Stimulated activated CD8-positive, alpha-beta memory T cell treated with anti-CD3 and anti-CD28 coated beads, Interleukin-4, amount 100 ng/mL, for 24 hours (primary cell): ENCODE data around the gene FYB1.

ENCODE experiments used
- DNase-seq: peaks from one replicate; pipeline ENCODE4 v3.0.0-alpha.2; 2020; ENCODE audit warnings: low read depth

The FYB1 gene

GRCh38 chr5:39082995-39083394 is 136.4 kb downstream of the FYB1 start:
- DNase-seq, result no peak

- DNase-seq, result no peak
Observed at GRCh38 chr5:39080597-39081204, 138.7 kb downstream of the FYB1 start.

DNA sequence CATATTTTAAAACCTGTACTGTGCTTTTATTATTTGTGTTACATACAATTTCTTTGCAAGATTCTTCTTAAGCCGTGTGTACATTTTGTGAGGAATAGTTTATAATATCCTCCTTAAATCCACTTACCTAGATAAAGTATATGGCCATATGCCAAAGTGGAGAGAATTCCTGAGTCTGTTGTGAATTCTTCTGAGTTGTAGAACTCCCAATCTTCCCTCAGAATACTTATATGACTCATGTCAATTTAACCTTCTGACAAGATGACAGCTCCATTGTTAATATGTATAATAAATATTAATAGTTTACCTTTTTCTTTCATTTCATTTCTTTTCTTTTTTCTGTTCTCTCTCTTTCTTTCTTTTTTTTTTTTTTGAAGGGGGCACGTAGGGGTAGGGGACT is 139.2 kb downstream of the FYB1 start:
- DNase-seq, result no peak

DNA sequence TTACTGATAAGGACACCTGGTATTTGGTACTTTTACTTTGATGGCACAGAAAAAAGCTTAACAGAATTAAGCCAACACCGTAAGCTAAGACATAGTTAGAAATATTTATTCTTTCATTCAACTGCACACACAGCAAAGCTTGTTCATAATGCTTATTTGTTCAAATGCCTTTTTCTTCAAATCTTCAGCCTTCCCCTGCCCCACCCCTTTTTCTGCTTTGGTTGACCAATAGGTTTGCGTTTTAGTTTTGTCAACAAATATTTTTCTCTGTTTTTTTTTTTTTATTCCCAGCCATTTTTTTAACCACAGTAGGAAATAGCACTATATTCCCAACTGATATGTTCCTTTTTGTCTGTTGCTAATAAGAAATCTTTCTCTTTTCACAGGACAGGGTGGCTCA is 140.2 kb downstream of the FYB1 start:
- no peak for DNase-seq

DNA sequence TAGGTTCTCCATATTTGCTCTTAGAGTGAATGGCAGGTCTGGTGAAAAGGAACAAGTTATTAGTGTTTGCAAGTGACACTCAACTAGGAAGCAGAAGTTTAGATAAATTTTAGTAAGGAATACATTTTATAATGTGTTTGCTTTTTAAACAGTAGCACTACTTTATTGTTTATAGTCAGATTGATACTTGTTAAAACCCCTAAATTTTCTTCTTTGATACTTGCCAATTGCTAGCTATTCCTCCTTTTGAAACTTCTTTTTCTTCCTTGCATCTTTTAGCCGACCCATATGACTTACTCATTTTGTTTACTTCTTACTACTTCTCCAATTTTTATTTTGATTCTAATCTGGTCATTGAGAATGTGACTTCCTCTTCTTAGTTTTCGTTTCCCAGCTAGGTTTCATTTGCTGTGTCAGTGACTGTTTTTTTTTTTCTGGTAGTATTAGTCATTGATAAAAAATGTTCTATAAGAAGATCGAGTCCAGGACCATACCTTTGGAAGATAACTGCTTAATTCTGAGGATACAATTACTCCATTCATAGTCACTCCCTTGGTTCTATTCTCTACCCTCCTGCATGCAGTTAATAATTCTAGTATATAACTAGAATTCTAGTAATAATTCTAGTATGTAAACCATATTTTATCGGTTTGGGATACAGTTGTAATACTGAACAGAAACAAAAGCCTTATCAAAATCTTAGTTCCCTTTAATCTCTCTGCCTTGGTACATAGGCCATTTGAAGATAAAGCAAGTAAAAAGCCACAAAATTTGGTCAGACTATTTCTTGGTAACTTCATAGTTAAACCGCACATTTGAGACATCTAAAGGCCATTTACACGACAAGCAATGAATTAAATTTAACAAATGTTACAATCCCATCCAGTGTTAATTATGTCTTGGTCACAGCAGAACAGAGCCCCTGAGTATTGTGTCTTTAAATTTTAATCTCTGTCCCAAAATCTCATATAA is 142.3 kb downstream of the FYB1 start:
- DNase-seq, result no peak

DNA sequence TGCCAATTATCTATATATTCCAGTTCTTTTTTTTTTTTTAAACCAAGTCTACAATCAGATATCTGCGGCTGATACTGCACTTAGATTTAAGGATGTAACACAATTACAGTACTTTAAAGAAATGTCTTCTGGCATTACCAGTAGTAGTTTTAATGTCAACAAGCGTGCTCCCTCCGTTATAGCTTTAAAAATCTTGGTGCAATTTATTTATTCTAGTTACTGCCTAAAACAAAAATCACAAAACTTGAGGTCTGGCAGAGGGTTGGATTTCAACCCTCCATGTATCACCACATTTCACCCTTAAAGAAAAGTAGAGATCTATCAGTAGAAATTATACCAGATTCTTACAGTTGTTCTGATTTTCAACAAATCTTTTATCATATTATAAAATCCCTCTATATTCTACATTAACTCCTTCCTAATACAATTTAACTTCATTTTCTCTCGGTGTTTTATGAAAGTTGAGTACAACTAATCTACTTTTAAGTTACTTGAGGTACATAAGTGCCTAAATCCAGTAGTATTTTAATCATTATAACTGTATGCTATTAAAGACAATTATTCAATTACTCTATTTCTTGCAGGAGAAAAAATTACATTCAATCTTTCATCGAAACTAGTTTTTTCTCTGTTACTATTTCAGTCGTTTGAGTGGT is 143.1 kb downstream of the FYB1 start:
- DNase-seq, result no peak

DNA sequence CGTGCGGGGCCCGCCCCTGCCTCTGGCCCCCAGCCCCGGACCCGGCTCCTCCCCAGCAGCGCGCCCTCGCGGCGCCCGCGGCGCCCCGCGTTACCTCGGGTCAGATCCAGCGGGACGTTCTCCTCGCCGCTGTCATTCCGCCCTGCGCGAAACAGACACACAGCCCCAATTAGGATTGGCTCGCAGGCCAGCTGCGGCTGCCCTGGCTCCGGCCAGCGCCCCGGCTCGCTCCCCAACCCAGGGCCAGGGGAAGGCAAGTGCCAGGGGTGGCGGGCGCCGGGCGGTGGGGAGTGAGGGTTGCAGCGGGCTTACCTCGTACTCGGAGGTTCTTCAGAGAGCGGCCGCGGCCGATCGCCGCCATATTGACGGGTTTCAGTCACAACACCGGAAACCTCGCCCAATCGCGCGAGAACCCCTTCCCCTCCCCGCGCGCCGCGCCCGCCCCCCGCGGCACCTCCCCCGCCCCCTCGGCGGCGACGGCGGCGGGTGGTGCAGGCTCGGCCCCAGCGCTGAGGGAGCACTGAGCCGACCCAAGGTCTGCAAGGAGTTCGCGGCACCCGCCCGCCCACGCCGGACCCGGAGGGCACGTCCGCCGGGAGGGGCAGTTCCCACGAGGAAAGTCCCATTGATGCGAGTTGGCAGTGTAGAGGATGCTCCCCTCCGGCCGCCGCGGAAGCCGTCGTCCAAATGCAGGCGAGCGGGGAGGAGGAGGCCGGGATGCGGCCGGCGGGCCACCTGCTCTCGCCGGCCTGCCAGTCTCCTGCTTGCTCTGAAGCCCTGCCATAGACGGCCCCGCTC is 145.1 kb downstream of the FYB1 start, which contains the start of gene RICTOR:
Gene RICTOR, minus strand, starts transcription at position 383 of the 798 bp plus-strand sequence. Its CDS starts 22 bp downstream, at position 361.
- DNase-seq, result peak; percentile 87

GRCh38 chr5:39073767-39074016 is 145.7 kb downstream of the FYB1 start:
- DNase-seq, result no peak

DNA sequence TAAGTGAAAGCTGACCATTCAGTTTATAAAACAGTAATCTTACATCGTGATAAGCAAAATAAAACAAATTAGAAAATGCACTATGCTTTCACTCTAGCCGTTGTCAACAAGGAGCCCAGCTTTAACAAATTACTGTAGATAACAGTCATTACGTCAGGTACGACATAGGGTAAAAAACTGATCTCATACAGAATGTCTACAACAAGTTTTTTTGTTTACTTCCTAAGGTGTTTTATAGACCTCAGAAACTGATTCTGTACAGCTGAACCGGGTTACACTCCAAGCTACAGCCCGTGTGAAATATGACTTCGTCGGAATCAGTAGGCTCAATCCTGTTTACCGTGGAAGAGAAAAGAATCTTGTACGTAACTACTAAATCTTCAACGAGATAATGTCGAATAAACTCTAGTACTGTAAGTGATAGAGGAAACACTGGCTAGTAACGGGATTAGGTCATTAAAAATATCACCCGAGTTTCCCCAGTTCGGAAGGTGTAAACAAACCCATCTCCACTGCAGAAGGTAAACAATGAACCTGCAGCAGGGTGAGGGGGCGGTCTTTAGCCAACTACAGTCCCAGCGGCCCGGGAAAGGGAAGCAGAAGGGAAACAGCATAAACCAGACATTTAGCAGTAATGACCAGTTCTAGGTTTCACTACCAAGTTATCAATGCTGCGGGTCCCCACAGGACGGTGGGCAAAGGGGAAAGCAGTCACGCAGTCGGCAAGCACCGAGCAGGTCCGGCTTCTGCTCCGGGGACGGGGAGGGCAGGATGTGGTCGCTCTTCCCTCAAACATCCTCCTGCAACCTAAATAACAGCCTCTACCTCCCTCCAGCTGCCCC is 146.2 kb downstream of the FYB1 start:
- peak; percentile 31 for DNase-seq

- no peak for DNase-seq
Observed at GRCh38 chr5:39068099-39068498, 151.3 kb downstream of the FYB1 start.

DNA sequence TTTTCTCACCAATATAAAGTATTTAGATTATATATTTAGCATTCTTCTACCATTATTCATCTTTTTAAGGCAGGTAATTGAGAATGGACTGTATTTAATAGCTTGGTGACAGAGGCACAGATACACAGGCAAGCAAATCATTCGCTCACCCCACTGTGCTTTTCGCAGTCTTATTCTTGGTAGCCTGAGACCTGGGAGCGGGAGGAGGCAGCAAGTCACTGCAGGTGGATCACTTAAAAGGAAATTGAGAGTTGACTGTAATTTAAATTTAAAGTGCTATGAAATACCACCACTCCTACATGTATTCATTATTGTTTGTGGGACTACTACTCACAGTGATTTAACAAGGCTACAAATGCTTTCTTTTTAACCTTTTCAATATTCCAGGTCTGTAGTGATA is 154.9 kb downstream of the FYB1 start:
- DNase-seq, result no peak

- no peak for DNase-seq
Observed at GRCh38 chr5:39063037-39063436, 156.3 kb downstream of the FYB1 start.

DNA sequence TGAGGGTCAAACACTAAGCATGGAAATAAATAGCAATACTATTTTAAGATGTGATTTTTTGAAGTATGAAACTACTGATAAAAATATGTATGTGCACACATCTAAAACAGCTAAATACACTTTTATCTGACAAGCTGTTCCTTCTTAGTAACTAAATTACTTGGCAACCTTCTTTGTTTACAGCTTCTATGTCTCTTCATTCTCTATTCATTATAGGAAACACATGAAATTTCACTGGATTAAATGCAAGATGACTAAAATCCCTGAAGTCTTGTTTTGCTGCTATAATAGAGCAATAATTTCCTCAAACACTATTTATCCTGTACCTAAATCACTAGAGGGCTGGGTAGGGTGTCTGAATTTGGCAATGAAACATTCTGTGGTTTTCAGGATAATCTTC is 156.8 kb downstream of the FYB1 start:
- DNase-seq, result no peak

DNA sequence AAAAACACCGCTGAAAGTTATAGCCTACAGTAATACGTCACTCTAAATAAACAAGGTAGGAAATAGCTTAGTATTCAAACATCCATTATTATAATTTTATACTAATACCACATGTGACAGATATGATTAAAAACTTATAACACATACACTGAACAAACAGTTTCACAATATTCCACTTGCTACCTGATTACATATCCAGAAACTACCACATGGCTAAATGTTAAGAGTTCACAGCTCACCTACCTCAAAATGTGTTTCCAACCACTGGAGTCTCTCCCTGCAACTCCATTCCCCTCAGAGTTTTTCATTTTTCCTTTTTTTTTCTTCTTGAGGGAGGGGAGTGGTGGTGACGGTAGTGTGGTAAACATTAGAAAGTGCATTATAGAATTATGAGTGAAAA is 157.3 kb downstream of the FYB1 start:
- no peak for DNase-seq

- no peak for DNase-seq
Observed at GRCh38 chr5:39059064-39059463, 160.3 kb downstream of the FYB1 start.

DNA sequence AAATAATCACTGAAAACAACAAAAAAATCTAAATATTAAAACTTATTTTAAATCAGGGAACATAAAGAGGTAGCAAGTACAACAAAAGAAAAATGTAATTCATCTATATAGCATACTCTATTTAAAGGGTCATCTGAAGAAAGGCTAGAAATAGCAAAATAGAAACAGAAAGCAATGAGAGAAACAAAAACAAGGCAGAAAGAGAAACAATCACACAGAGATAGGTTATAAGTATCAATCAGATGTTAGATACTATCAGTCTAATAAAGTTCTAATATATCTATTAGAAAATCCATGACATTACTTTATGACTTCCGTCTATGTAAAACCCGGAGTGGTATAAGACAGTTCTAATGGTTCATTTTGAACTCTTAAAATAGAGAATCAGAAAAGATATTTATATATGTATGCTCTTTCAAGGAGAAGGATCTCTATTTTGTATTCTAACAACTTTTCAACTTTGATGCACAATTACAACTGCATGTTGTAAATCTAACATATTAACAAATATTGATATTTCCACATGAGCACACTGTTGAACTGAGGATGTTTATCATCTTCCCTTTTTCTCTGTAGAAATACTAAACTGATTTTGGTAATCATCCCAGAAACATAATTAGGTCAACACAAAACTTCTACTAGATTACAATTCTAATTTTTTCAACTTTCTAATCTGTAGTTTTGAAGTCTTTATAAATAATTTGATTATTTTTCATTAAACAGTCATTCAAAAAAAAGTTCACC is 161.0 kb downstream of the FYB1 start:
- DNase-seq, result no peak

DNA sequence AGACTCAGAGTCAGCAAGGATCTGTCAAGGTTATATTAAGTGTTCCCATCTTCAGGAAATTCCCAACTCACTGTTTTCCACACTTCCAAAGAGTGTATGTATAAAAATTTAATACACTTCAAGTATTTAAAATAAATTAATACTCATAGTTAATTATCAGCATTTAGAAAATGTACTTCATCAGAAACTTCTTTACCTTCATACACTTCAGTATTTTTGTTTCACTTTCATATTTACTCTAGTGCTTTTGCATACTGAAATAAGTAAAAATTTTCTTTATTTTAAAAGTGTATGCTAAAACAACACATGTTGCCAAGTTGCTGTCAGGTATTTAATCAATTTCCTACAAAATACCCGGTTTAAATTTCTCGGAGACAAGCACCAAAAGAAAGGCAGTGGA is 161.6 kb downstream of the FYB1 start:
- DNase-seq, result no peak

GRCh38 chr5:39055768-39056398 is 163.5 kb downstream of the FYB1 start:
- DNase-seq, result no peak
